ENCODE data around the gene VEGFA.

VEGFA gene

DNA sequence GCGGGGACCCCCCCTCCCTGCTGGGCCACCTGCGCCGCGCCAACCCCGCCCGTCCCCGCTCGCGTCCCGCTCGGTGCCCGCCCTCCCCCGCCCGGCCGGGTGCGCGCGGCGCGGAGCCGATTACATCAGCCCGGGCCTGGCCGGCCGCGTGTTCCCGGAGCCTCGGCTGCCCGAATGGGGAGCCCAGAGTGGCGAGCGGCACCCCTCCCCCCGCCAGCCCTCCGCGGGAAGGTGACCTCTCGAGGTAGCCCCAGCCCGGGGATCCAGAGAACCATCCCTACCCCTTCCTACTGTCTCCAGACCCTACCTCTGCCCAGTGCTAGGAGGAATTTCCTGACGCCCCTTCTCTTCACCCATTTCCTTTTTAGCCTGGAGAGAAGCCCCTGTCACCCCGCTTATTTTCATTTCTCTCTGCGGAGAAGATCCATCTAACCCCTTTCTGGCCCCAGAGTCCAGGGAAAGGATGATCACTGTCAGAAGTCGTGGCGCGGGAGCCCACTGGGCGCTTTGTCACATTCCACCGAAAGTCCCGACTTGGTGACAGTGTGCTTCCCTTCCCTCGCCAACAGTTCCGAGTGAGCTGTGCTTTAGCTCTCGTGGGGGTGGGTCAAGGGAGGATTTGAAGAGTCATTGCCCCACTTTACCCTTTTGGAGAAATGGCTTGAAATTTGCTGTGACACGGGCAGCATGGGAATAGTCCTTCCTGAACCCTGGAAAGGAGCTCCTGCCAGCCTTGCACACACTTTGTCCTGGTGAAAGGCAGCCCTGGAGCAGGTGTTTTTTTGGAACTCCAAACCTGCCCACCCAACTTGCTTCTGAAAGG, 2.1 kb downstream of the VEGFA start:
- H3K27me3 ChIP-seq: no peaks in the 10 kb centered on the region
- peak overlapping the region; percentile 89 to 100 (median 98) for H3K4me3 ChIP-seq
- peaks cover 7 to 45% (median 29%) of the 10 kb centered on the region in 11 experiments; a peak in 21 of 22 replicates for H3K36me3 ChIP-seq
- no peak for TF ChIP-seq Cebpa-rat (IDR thresholded peaks at IDR 0.05)
- H3K4me1 ChIP-seq: peaks cover 45 to 55% (median 51%) of the 10 kb centered on the region in 10 experiments
- peak overlapping the region; percentile 75 to 99 (median 96) for H3K27ac ChIP-seq
- H3K9me3 ChIP-seq (replicated peaks in 1 of 11): no peaks in the 10 kb centered on the region
- H4K20me1 ChIP-seq: peaks cover 53 to 71% (median 64%) of the 10 kb centered on the region in 11 experiments
- peak overlapping the region; percentile 89 to 100 (median 98) for H3K4me2 ChIP-seq
- peak overlapping the region; percentile 93 to 100 (median 96) for H3K9ac ChIP-seq

DNA sequence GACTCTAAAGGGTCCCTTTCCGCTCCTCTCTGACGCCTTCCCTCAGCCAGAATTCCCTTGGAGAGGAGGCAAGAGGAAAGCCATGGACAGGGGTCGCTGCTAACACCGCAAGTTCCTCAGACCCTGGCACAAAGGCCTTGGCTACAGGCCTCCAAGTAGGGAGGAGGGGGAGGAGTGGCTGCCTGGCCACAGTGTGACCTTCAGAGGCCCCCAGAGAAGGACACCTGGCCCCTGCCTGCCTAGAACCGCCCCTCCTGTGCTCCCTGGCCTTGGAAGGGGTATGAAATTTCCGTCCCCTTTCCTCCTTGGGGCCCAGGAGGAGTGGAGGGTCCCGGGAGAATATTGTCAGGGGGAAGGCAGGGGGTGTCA, 2.7 kb downstream of the VEGFA start:
- Histone ChIP-seq H3K4me3 (peak overlapping the region; percentile 89 to 100 (median 98)), H3K4me1 (peaks cover 46 to 61% (median 55%) of the 10 kb centered on the region in 10 experiments), H4K20me1 (peaks cover 59 to 77% (median 70%) of the 10 kb centered on the region in 11 experiments), H3K27me3 (no peaks in the 10 kb centered on the region), H3K27ac (peak overlapping the region; percentile 75 to 99 (median 96)), H3K4me2 (peak overlapping the region; percentile 89 to 100 (median 98)), H3K9ac (peak overlapping the region; percentile 93 to 100 (median 96)), H3K36me3 (peaks cover 13 to 51% (median 35%) of the 10 kb centered on the region in 11 experiments), H3K9me3 (replicated peaks in 1 of 11) (no peaks in the 10 kb centered on the region)
- no peak for TF ChIP-seq Cebpa-rat (IDR thresholded peaks at IDR 0.05)

DNA sequence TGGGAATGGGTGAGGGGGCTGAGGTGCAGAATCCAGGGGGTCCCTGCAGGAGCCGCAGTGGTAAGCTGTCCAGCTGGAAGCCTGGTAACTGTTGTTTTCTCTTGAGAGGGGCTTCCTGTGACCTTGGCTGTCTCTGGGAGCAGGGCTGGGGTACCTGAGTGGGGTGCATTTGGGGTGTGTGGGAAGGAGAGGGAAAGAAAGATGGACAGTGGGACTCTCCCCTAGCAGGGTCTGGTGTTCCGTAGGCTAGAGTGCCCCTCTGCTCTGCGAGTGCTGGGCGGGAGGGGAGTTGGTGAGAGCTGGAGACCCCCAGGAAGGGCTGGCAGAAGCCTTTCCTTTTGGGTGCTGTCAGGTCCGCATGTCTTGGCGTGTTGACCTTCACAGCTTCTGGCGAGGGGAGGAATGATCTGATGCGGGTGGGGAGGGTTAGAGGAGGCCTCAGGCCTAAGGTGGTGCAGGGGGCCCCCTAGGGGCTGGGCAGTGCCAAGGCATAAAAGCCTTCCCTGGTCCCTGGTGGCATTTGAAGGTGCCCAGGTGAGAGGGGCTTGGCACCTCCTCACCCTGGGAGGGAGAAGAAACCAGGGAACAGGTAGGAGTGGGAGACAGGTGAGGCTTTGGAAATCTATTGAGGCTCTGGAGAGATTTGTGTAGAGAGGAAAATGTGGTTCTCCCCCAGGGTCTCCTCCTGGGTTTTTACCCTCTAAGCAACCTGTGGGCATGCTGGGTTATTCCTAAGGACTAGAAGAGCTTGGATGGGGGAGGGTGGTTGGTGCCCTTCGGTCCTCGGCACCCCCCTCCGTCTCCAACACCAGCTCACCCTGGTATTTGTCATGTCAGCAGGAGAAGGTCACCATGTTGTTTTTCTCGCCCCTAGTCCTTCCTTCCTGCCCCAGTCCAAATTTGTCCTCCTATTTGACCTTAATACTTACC, 3.3 kb downstream of the VEGFA start:
- Histone ChIP-seq H3K27me3 (no peaks in the 10 kb centered on the region), H3K9me3 (replicated peaks in 1 of 11) (no peaks in the 10 kb centered on the region), H3K4me1 (peaks cover 46 to 67% (median 56%) of the 10 kb centered on the region in 10 experiments), H3K4me3 (peak overlapping the region; percentile 89 to 100 (median 98)), H3K4me2 (peak overlapping the region; percentile 89 to 100 (median 98)), H3K9ac (peak overlapping the region; percentile 93 to 100 (median 96)), H4K20me1 (peaks cover 66 to 83% (median 77%) of the 10 kb centered on the region in 11 experiments), H3K27ac (peak overlapping the region; percentile 75 to 99 (median 96)), H3K36me3 (peaks cover 20 to 58% (median 41%) of the 10 kb centered on the region in 11 experiments)
- TF ChIP-seq Cebpa-rat (IDR thresholded peaks at IDR 0.05): no peak

DNA sequence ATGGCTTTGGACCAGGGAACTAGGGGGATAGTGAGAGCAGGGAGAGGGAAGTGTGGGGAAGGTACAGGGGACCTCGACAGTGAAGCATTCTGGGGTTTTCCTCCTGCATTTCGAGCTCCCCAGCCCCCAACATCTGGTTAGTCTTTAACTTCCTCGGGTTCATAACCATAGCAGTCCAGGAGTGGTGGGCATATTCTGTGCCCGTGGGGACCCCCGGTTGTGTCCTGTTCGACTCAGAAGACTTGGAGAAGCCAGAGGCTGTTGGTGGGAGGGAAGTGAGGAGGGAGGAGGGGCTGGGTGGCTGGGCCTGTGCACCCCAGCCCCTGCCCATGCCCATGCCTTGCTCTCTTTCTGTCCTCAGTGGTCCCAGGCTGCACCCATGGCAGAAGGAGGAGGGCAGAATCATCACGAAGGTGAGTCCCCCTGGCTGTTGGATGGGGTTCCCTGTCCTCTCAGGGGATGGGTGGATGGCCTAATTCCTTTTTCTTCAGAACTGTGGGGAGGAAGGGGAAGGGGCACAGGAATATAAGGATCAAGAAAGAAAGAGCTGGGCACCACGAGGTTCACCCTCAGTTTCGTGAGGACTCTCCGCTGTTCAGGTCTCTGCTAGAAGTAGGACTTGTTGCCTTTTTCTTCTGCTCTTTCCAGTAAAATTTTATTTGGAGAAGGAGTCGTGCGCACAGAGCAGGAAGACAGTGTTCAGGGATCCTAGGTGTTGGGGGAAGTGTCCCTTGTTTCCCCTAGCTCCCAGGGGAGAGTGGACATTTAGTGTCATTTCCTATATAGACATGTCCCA, 4.2 kb downstream of the VEGFA start:
- peak overlapping the region; percentile 93 to 100 (median 96) for H3K9ac ChIP-seq
- H3K27me3 ChIP-seq: no peaks in the 10 kb centered on the region
- TF ChIP-seq Cebpa-rat (IDR thresholded peaks at IDR 0.05): no peak
- peaks cover 46 to 69% (median 59%) of the 10 kb centered on the region in 10 experiments for H3K4me1 ChIP-seq
- no peaks in the 10 kb centered on the region for H3K9me3 ChIP-seq (replicated peaks in 1 of 11)
- H3K4me2 ChIP-seq: peak overlapping the region; percentile 89 to 100 (median 98)
- peaks cover 74 to 92% (median 86%) of the 10 kb centered on the region in 11 experiments for H4K20me1 ChIP-seq
- peaks cover 28 to 67% (median 50%) of the 10 kb centered on the region in 11 experiments for H3K36me3 ChIP-seq
- H3K4me3 ChIP-seq: peak overlapping the region; percentile 89 to 100 (median 98)
- H3K27ac ChIP-seq: peak overlapping the region in 10 of 11 experiments; percentile 39 to 99 (median 96); a peak in 19 of 22 replicates

DNA sequence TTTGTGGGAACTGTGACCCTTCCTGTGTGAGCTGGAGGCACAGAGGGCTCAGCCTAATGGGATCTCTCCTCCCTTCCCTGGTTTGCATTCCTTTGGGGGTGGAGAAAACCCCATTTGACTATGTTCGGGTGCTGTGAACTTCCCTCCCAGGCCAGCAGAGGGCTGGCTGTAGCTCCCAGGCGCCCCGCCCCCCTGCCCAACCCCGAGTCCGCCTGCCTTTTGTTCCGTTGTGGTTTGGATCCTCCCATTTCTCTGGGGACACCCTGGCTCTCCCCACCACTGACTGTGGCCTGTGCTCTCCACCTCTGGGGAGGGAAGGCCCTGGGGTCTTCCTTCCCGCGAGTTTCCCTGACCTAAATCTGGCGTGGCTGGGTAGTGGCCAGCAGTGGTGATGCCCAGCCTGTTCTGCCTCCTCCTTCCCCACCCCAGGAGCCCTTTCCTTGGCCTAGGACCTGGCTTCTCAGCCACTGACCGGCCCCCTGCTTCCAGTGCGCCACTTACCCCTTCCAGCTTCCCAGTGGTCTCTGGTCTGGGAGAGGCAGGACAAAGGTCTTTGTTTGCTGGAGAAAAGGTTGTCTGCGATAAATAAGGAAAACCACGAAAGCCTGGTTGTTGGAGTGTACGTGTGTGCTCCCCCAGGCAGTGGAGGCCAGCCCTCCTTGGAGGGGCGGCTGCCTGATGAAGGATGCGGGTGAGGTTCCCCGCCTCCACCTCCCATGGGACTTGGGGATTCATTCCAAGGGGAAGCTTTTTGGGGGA, 4.9 kb downstream of the VEGFA start:
- H3K36me3 ChIP-seq: peaks cover 36 to 74% (median 58%) of the 10 kb centered on the region in 11 experiments
- peak overlapping the region; percentile 93 to 100 (median 96) for H3K9ac ChIP-seq
- H4K20me1 ChIP-seq: peaks cover 82 to 100% (median 93%) of the 10 kb centered on the region in 11 experiments
- H3K27me3 ChIP-seq: no peaks in the 10 kb centered on the region
- H3K4me1 ChIP-seq: peaks cover 47 to 73% (median 63%) of the 10 kb centered on the region in 10 experiments
- H3K4me3 ChIP-seq: peak overlapping the region; percentile 89 to 100 (median 98)
- H3K9me3 ChIP-seq (replicated peaks in 1 of 11): no peaks in the 10 kb centered on the region
- H3K4me2 ChIP-seq: peak overlapping the region; percentile 89 to 100 (median 98)
- TF ChIP-seq Cebpa-rat (IDR thresholded peaks at IDR 0.05): no peak
- peak overlapping the region in 10 of 11 experiments; percentile 37 to 99 (median 96); a peak in 19 of 22 replicates for H3K27ac ChIP-seq

DNA sequence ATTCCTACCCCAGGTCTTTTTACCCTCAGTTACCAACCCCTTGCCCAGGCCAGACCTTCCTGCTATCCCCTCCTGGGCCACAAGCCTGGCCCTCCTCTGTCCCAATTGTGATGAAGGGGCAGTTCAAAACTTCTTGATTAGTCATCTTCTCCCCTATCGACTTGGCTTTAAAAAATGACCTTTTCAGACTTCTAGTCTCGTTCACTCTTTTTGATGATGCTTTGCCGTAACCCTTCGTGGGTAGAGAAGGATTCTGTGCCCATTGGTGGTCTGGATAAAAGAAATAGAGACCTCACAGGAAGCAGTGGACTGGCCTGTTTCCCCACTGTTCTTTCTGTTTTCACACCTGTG, 5.5 kb downstream of the VEGFA start:
- peaks cover 87 to 100% (median 97%) of the 10 kb centered on the region in 11 experiments for H4K20me1 ChIP-seq
- H3K27me3 ChIP-seq: no peaks in the 10 kb centered on the region
- H3K4me3 ChIP-seq: peak overlapping the region; percentile 36 to 100 (median 98); a peak in 18 of 20 replicates
- H3K4me2 ChIP-seq: peak overlapping the region; percentile 89 to 100 (median 98)
- peaks cover 42 to 80% (median 63%) of the 10 kb centered on the region in 11 experiments for H3K36me3 ChIP-seq
- peak overlapping the region; percentile 73 to 100 (median 96) for H3K9ac ChIP-seq
- no peak for TF ChIP-seq Cebpa-rat (IDR thresholded peaks at IDR 0.05)
- peaks cover 47 to 79% (median 66%) of the 10 kb centered on the region in 10 experiments for H3K4me1 ChIP-seq
- H3K9me3 ChIP-seq (replicated peaks in 1 of 11): no peaks in the 10 kb centered on the region
- H3K27ac ChIP-seq: peak overlapping the region in 10 of 11 experiments; percentile 37 to 99 (median 85); a peak in 19 of 22 replicates

DNA sequence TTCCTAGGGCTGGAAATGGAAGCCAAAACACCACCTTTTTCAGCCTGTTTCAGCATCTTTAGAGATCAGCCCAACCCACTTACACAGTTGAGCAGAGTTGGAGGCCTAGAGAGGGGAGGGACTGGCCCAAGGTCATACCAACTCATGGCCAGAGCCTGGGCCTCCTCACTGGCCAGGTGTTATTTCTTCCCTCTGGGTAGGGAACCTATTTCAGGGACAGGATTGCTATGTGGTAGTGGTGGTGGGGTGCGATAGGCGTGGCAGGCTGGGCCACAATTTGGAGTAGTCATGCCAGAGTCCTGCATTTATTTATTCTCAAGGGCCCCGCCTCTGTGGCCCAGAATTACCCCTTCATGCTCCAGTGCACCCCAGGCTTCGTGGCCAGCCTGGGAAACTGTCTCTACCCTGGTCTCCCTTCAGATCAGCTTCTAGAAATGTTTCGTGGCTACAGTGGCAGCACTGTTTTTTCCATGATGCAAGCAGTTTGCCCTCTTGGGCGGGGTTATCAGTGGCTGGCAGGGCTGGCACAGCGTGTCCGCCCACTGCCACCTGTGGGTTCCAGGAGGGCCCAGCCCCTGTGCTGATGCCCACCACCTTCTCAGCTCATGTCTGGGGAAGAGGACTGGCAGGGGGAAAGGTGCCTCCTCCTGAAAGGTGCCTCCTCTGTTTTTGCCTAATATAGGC, 6.2 kb downstream of the VEGFA start:
- Histone ChIP-seq H3K4me3 (peak overlapping the region in 2 of 10 experiments; percentile 97 to 100; a peak in 3 of 20 replicates), H3K27me3 (no peaks in the 10 kb centered on the region), H3K4me2 (peak overlapping the region; percentile 89 to 100 (median 98)), H3K9ac (peak overlapping the region in 10 of 11 experiments; percentile 4 to 98 (median 52); a peak in 16 of 22 replicates), H3K27ac (peak overlapping the region in 8 of 11 experiments; percentile 27 to 99 (median 70); a peak in 13 of 22 replicates), H3K9me3 (replicated peaks in 1 of 11) (no peaks in the 10 kb centered on the region), H4K20me1 (peaks cover 88 to 100% (median 98%) of the 10 kb centered on the region in 11 experiments), H3K36me3 (peaks cover 49 to 87% (median 71%) of the 10 kb centered on the region in 11 experiments), H3K4me1 (peaks cover 51 to 85% (median 73%) of the 10 kb centered on the region in 10 experiments)
- TF ChIP-seq Cebpa-rat (IDR thresholded peaks at IDR 0.05): no peak

Data from BLaER1 treated with 17β-estradiol and CSF1 and Interleukin-3, amounts not matched to agents 10 nM and 100 nM (cell line).